Stimulated activated naive B cell treated with anti-CD40 and anti-IgM and Interleukin-4, amounts not matched to agents 10 μg/mL and 1 μg/mL and 100 μg/mL, for 72 hours (primary cell): Measurements from ENCODE around the gene GPR55.

ENCODE experiments used
- ATAC-seq, 2 donors: fragments of 150-1000 bp; cut with Tn5 transposase; replicated peaks; 2 replicates each; pipeline ENCODE4 v1.10.0; 2021; ENCODE audit warnings: moderate library complexity in 1 of 2
- DNase-seq: peaks from one replicate; pipeline ENCODE4 v3.0.0; 2021
- H3K27ac Mint-ChIP-seq: one replicate; pipeline ENCODE4 v1.8.0; 2022; ENCODE audit warnings: mild to moderate bottlenecking, mixed read lengths
- H3K27me3 Mint-ChIP-seq, 2 donors: one replicate each; pipeline ENCODE4 v1.8.0; 2022; ENCODE audit warnings: mixed read lengths in 2 of 2
- H3K36me3 Mint-ChIP-seq, 2 donors: one replicate each; pipeline ENCODE4 v1.8.0; 2022; ENCODE audit warnings: mixed read lengths in 2 of 2, mild to moderate bottlenecking in 1 of 2
- H3K4me1 Mint-ChIP-seq, 2 donors: one replicate each; pipeline ENCODE4 v1.8.0; 2022; ENCODE audit warnings: mixed read lengths in 2 of 2, mild to moderate bottlenecking in 1 of 2
- H3K4me3 Mint-ChIP-seq, 2 donors: one replicate each; pipeline ENCODE4 v1.8.0; 2022; ENCODE audit warnings: mild to moderate bottlenecking in 2 of 2, mixed read lengths in 2 of 2, moderate library complexity in 1 of 2
- H3K9me3 Mint-ChIP-seq, 2 donors: one replicate each; pipeline ENCODE4 v1.8.0; 2022; ENCODE audit warnings: mixed read lengths in 2 of 2, mild to moderate bottlenecking in 1 of 2

Gene GPR55

DNA sequence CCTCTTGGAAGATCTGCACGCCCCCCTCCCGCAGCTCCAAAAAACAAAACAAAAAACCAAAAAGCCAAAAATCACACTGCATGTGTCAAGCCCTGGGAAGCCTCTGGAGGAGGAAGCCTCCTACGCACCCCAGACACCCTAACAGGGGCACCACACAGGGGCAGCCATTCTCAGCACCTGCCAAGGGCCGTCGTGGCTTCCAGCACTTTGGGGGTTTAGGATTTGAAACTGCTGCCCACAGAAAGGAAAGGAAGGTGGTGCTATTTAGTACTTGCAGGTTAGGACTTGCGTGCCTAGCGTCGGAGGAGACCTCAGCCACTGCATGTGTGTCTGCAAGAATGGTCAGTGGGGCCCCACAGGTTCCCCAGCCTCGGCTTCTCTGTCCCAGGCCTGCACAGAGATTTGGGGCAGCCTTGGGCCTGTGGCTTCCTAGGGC lies 419 bp upstream of the GPR55 start:
- Mint-ChIP-seq H3K4me1 (peaks cover 26 to 38% of the 10 kb centered on the region in 2 donors), H3K27ac (peak overlapping the region; percentile 96), H3K4me3 (peak overlapping the region; percentile 75 to 79), H3K36me3 (no peaks in the 10 kb centered on the region), H3K9me3 (no peaks in the 10 kb centered on the region), H3K27me3 (peaks cover 0 to 10% of the 10 kb centered on the region in 2 donors)
- ATAC-seq (peak in 1 of 2 donors; percentile 8), DNase-seq (no peak)

- H3K27me3 Mint-ChIP-seq: peaks cover 0 to 10% of the 10 kb centered on the region in 2 donors
These were observed 961 bp downstream of the GPR55 start for GRCh38 chr2:230924092-230924469.

DNA sequence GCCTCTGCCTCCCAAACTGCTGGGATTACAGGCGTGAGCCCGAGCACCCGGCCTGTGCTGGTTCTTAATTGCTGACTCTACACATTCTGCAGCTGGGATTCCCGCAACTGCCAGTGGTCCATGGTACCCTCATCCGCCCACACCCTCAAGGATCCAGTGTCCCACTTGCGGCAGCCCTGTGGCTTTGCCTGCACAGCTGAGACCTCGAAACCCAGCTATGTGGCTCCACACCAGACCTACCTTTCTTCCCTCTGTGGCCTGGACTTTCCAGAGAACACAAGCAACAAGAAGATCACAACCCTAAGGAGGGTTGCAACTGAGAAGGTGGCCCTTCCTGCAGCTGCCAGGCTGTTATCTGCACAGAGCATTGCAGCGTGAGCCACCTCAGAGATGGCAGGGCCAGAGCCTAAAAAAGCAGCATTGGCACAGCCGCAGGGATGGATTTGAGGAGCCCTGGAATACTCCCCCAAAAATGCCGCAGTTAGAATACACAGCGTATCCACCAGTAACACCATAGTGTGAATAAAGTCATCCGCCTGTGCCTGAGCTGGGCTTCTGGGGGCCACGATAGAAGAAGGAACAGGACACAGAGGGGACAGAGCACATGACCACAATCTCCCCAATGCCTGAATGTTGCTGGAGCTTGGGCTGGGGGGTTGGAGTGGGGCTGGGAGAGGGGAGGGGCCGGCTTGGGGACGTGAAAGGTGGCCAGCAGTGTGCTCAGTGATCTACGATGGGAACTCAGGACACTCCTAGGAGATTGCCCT lies 1.9 kb downstream of the GPR55 start:
- H3K4me3 Mint-ChIP-seq: no peak overlapping the region

More at GRCh38 chr2:230924092-230924469, 961 bp downstream of the GPR55 start:
- peak overlapping the region; percentile 75 to 79 for H3K4me3 Mint-ChIP-seq
- peaks cover 27 to 45% of the 10 kb centered on the region in 2 donors for H3K4me1 Mint-ChIP-seq
- H3K9me3 Mint-ChIP-seq: no peaks in the 10 kb centered on the region
- no peaks in the 10 kb centered on the region for H3K36me3 Mint-ChIP-seq
- peak overlapping the region; percentile 96 for H3K27ac Mint-ChIP-seq
- ATAC-seq (no peak), DNase-seq (no peak)

DNA sequence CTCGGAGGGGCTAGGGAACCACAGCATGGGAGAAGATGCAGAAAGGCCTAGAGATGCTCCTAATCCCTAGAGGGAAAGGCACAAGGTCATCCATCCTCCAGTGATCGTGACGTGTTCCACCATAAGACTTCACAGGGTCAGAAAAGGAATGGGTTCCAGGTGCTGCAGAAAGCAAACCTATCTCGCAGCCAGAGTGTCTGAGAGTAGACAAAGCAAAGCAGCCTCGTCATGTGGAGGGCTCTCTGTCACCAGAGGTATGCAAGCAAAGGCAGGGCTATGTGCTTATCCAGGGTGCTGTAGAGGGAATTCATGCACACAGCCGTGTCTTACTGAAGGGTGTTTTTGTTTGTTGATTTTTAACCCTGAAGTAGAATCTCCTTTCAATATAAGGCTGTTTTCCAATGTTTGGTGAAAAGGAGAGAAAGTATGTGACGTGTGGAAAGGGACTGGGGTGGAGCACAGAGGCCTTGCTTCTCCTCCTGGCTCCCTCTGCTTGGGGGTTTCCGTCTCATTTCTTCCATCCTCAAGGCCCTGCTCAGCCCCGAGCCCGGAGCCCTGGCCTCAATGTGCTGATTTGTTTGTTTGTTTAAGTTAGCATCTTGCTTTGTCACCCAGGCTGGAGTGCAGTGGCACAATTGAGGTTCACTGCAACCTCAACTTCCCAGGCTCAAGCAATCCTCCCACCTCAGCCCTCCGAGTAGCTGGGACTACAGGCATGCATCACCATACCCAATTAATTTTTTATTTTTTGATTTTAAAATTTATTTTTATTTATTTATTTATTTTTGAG lies 3.0 kb downstream of the GPR55 start:
- H3K27ac Mint-ChIP-seq: no peak overlapping the region
- DNase-seq: no peak
- H3K36me3 Mint-ChIP-seq: no peaks in the 10 kb centered on the region
- H3K9me3 Mint-ChIP-seq: no peaks in the 10 kb centered on the region
- H3K4me3 Mint-ChIP-seq: no peak overlapping the region
- no peak for ATAC-seq
- H3K4me1 Mint-ChIP-seq: peaks cover 25 to 34% of the 10 kb centered on the region in 2 donors
- H3K27me3 Mint-ChIP-seq: peaks cover 0 to 11% of the 10 kb centered on the region in 2 donors

More for the DNA sequence above, 1.9 kb downstream of the GPR55 start:
- peaks cover 27 to 45% of the 10 kb centered on the region in 2 donors for H3K4me1 Mint-ChIP-seq
- H3K9me3 Mint-ChIP-seq: no peaks in the 10 kb centered on the region
- no peak for ATAC-seq
- peak overlapping the region; percentile 37 for H3K27ac Mint-ChIP-seq
- DNase-seq: no peak
- H3K27me3 Mint-ChIP-seq: peaks cover 0 to 8% of the 10 kb centered on the region in 2 donors
- H3K36me3 Mint-ChIP-seq: no peaks in the 10 kb centered on the region

GRCh38 chr2:230920167-230920566 lies 4.9 kb downstream of the GPR55 start:
- H3K4me1 Mint-ChIP-seq: peaks cover 20 to 22% of the 10 kb centered on the region in 2 donors
- ATAC-seq (no peak), DNase-seq (no peak)
- H3K36me3 Mint-ChIP-seq: no peaks in the 10 kb centered on the region
- H3K9me3 Mint-ChIP-seq: no peaks in the 10 kb centered on the region
- H3K27ac Mint-ChIP-seq: no peak overlapping the region
- peaks cover 0 to 11% of the 10 kb centered on the region in 2 donors for H3K27me3 Mint-ChIP-seq
- H3K4me3 Mint-ChIP-seq: no peak overlapping the region

GRCh38 chr2:230919681-230920080 lies 5.4 kb downstream of the GPR55 start:
- Mint-ChIP-seq H3K36me3 (no peaks in the 10 kb centered on the region), H3K27ac (no peak overlapping the region), H3K4me3 (no peak overlapping the region), H3K4me1 (peaks cover 18 to 20% of the 10 kb centered on the region in 2 donors), H3K9me3 (no peaks in the 10 kb centered on the region), H3K27me3 (peaks cover 2 to 14% of the 10 kb centered on the region in 2 donors)
- no peak for ATAC-seq
- DNase-seq: no peak

- Mint-ChIP-seq H3K4me1 (peaks cover 15 to 20% of the 10 kb centered on the region in 2 donors), H3K27me3 (peaks cover 4 to 17% of the 10 kb centered on the region in 2 donors), H3K9me3 (no peaks in the 10 kb centered on the region), H3K27ac (no peak overlapping the region), H3K4me3 (no peak overlapping the region), H3K36me3 (no peaks in the 10 kb centered on the region)
- DNase-seq (no peak), ATAC-seq (no peak)
These were observed 5.8 kb downstream of the GPR55 start for GRCh38 chr2:230919240-230919639.

- Mint-ChIP-seq H3K27ac (no peak overlapping the region), H3K4me1 (peaks cover 11 to 22% of the 10 kb centered on the region in 2 donors), H3K27me3 (peaks cover 4 to 11% of the 10 kb centered on the region in 2 donors), H3K36me3 (no peaks in the 10 kb centered on the region), H3K4me3 (no peak overlapping the region), H3K9me3 (no peaks in the 10 kb centered on the region)
- DNase-seq (no peak), ATAC-seq (no peak)
These were observed 8.8 kb downstream of the GPR55 start for GRCh38 chr2:230916218-230916617.

DNA sequence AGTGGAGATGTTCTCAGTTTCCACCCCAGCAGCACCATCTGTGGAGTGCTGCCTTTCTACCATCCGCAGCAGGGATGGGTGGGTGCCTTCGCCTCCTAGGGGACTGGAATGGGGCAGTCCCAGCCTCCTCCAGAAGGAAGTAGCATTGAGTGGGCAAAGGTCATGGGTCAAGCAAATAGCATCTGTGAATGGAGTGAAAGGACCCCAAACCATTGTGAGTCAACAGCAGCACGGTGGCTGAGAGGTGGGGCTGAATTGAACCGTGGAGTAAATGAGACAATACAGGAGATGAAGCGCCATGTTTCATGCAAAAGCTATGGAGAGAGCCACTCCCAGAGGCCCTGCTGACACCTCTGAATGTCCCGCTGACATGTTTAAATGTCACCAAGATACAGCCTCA lies 9.7 kb downstream of the GPR55 start:
- ATAC-seq (peak; percentile 31 to 56), DNase-seq (no peak)
- Mint-ChIP-seq H3K27ac (peak overlapping the region; percentile 83), H3K4me1 (peaks cover 14 to 22% of the 10 kb centered on the region in 2 donors), H3K27me3 (peaks cover 4 to 11% of the 10 kb centered on the region in 2 donors), H3K9me3 (no peaks in the 10 kb centered on the region), H3K4me3 (no peak overlapping the region), H3K36me3 (no peaks in the 10 kb centered on the region)

DNA sequence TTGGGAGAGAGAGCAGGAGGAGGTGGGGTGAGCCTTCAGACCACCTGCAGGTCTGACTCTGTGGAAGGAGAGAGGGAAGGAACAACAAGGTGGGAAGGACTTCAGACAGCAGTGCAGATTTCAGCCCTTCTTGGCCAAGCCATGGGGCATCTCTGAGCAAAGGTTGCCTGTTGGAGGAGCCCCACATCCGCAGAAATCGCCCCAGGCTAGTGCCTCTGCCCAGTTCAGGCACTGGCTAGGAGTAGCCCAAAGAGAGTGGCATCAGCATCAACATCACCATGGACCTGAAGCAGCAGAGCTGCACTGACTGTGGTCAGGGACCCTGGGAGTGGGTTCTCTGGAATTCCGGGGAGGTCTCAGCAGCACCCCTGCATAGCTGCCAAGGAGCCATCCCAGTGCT lies 10.2 kb downstream of the GPR55 start:
- no peak overlapping the region for H3K27ac Mint-ChIP-seq

DNA sequence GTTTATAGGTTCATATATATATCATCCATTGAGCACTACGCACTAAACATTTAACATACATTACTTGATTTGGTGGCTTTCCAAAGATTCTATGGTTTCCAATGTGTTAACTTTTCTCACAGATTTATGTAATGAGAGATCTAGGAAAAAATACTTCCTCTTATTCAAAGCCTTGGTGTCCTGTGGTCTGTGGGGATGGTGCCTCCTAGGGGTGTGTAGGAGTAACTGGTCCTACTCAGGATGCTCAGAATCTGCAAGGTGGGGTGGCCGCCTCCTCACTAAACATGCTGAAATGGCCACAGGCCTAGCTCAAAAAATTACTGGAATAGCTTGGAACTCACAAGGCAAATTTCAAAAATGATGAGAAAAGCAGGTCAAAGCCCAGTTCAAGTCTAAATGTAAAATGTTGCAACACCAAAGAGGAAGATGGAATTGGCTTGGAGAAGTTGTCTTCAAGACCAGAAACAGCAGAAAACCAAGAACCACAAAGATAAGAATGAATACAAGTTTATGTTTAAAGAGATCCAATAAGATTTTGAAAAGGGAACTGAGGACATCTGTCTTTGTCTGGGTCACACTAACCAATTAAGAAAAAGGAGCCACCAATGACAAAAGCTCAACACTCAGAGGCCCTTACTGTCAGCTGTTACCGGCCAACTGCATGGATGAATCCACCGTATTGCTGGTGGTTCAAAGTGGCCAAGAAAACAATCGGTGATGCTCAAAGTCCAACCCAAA lies 11.5 kb downstream of the GPR55 start:
- DNase-seq: no peak
- H3K4me3 Mint-ChIP-seq: no peak overlapping the region
- no peaks in the 10 kb centered on the region for H3K9me3 Mint-ChIP-seq
- H3K27me3 Mint-ChIP-seq: peaks cover 4 to 21% of the 10 kb centered on the region in 2 donors
- ATAC-seq: peak; percentile 87 to 88
- H3K4me1 Mint-ChIP-seq: peaks cover 22 to 24% of the 10 kb centered on the region in 2 donors
- H3K27ac Mint-ChIP-seq: peak overlapping the region; percentile 67
- H3K36me3 Mint-ChIP-seq: peaks cover 0 to 4% of the 10 kb centered on the region in 2 donors

More for the DNA sequence above, 10.2 kb downstream of the GPR55 start:
- peaks cover 4 to 11% of the 10 kb centered on the region in 2 donors for H3K27me3 Mint-ChIP-seq
- H3K4me3 Mint-ChIP-seq: no peak overlapping the region
- H3K4me1 Mint-ChIP-seq: peaks cover 13 to 17% of the 10 kb centered on the region in 2 donors
- H3K9me3 Mint-ChIP-seq: no peaks in the 10 kb centered on the region
- DNase-seq (no peak), ATAC-seq (no peak)
- peaks cover 0 to 3% of the 10 kb centered on the region in 2 donors for H3K36me3 Mint-ChIP-seq

GRCh38 chr2:230912724-230913123 lies 12.3 kb downstream of the GPR55 start:
- peaks cover 27 to 31% of the 10 kb centered on the region in 2 donors for H3K4me1 Mint-ChIP-seq
- H3K27ac Mint-ChIP-seq: no peak overlapping the region
- no peaks in the 10 kb centered on the region for H3K9me3 Mint-ChIP-seq
- DNase-seq (no peak), ATAC-seq (no peak)
- H3K27me3 Mint-ChIP-seq: peaks cover 4 to 18% of the 10 kb centered on the region in 2 donors
- H3K4me3 Mint-ChIP-seq: no peak overlapping the region
- H3K36me3 Mint-ChIP-seq: peaks cover 0 to 4% of the 10 kb centered on the region in 2 donors

- Mint-ChIP-seq H3K4me1 (peaks cover 27 to 31% of the 10 kb centered on the region in 2 donors), H3K27me3 (peaks cover 4 to 18% of the 10 kb centered on the region in 2 donors), H3K36me3 (peaks cover 0 to 4% of the 10 kb centered on the region in 2 donors), H3K4me3 (no peak overlapping the region), H3K27ac (no peak overlapping the region), H3K9me3 (no peaks in the 10 kb centered on the region)
- DNase-seq: no peak
- no peak for ATAC-seq
These were observed 13.0 kb downstream of the GPR55 start for GRCh38 chr2:230912046-230912445.
